VCaP (cell line): ENCODE data around the gene SUSD3.
A peak's percentile ranks its signal among the peaks of the same experiment; 100 is the strongest.

Experiments used
- H3K27ac ChIP-seq: fragments of 450-650 bp; 2 replicates; pipeline ENCODE4 v1.5.1; 2017
- TF ChIP-seq, protein P1 (sequence below): fragments of 450-650 bp; conservative IDR thresholded peaks from 2 replicates; pipeline ENCODE4 v1.5.1; 2017; ENCODE audit warnings: mild to moderate bottlenecking, moderate library complexity

The SUSD3 gene

DNA sequence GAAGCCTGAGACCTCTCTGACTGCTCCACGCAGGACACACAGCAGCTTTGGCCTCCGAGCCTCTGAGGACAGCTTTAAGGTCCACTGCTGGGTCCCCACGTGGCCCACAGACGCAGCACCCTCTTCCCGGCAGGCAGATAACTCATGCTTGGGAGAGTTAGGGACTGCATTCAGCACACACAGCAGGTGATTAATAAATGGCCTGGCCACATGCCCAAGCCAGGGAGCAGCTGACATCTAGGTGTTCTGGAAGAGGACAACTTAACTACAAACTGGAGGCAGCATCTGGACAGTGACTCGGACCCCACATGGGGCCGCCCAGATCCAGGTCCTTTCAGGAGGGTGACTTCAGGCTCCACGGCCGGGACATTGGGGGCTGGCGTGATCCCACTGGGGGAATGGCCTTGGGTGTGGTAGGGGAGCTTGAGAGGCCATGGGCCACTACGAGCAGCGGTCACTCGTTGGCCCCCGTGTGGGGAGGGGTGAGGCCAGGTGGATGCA, 64.3 kb downstream of the SUSD3 start:
- TF ChIP-seq, protein P1, sequence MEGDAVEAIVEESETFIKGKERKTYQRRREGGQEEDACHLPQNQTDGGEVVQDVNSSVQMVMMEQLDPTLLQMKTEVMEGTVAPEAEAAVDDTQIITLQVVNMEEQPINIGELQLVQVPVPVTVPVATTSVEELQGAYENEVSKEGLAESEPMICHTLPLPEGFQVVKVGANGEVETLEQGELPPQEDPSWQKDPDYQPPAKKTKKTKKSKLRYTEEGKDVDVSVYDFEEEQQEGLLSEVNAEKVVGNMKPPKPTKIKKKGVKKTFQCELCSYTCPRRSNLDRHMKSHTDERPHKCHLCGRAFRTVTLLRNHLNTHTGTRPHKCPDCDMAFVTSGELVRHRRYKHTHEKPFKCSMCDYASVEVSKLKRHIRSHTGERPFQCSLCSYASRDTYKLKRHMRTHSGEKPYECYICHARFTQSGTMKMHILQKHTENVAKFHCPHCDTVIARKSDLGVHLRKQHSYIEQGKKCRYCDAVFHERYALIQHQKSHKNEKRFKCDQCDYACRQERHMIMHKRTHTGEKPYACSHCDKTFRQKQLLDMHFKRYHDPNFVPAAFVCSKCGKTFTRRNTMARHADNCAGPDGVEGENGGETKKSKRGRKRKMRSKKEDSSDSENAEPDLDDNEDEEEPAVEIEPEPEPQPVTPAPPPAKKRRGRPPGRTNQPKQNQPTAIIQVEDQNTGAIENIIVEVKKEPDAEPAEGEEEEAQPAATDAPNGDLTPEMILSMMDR, result no peak

DNA sequence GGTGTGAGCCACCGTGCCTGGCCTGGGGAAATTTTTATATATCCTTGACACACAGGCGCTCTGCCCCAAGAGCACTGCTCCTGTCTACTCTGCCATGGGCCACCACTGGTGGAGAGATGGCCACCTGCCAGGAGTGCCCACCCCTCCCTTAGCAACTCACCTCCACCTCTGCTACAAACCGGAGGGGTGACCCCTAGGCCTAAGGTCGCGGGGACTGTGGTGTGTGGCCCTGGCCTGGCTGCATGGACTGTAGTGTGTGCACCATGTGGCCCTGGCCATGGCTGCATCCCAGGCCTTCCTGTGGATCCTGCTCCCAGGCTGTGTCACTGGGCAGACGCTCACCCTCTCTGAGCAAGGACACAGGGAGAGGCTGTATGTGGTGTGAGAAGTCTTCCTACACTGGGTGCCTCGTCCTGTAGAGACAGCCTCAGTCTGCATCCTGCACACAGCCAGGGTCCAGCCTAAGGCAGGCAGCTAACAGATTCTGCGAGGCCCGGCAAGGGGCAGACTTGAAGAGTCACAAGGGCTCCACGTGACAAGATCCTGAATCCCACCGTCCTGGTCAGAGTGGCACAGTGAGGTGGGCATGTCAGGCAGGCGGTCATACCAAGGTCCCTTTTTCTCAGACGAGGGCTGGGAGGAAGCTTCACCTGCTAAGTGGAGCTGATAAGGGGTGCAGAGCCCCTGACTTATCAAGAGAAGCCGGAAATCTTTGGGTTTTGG, 65.2 kb downstream of the SUSD3 start:
- TF ChIP-seq, protein P1, result no peak
- no peak overlapping the region for H3K27ac ChIP-seq

More for the DNA sequence above, 64.3 kb downstream of the SUSD3 start:
- no peak overlapping the region for H3K27ac ChIP-seq

DNA sequence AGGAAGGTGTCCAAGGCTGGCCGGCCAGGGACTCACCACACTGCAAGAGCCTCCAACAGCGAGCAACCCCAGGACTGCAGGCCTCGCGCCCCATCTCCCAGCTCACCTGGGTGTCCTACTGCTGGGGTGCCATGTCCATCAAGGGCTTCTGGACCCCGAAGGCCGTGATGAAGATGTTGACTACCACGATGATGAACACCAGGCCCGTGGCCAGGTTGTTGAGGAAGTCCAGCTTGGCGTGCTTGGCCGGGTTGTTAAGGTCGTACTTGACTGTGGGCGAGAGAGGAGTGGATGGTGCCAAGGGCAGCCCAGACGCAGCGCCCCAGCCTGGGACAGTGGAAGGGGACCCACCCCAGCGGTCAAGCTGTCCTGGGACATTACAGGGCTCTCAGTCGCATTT, 66.3 kb downstream of the SUSD3 start:
- H3K27ac ChIP-seq, result no peak overlapping the region
- TF ChIP-seq, protein P1, result no peak

DNA sequence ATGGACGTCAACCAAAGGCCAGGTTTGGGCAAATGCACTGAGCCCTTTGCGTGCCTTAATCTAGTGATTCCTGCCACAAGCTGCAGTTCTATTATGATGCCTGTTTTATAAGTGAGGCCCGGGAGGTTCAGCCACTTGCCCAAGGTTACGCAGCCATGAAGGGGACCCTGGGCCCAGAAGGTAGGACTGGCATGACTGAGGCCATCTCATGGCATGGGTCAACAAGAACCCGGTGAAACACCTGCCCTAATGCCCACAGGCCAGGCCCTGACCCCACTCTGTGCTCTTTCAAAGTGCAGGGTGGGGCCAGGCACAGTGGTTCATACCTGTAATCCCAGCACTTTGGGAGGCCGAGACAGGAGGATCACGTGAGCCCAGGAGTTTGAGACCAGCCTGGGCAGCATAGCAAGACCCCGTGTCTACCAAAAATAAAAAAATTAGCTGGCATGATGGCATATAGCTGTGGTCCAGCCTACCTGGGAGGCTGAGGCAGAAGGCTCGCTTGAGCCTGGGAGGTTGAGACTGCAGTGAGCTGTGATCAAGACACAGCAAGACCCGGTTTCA, 66.9 kb downstream of the SUSD3 start:
- no peak overlapping the region for H3K27ac ChIP-seq
- TF ChIP-seq, protein P1, result no peak

DNA sequence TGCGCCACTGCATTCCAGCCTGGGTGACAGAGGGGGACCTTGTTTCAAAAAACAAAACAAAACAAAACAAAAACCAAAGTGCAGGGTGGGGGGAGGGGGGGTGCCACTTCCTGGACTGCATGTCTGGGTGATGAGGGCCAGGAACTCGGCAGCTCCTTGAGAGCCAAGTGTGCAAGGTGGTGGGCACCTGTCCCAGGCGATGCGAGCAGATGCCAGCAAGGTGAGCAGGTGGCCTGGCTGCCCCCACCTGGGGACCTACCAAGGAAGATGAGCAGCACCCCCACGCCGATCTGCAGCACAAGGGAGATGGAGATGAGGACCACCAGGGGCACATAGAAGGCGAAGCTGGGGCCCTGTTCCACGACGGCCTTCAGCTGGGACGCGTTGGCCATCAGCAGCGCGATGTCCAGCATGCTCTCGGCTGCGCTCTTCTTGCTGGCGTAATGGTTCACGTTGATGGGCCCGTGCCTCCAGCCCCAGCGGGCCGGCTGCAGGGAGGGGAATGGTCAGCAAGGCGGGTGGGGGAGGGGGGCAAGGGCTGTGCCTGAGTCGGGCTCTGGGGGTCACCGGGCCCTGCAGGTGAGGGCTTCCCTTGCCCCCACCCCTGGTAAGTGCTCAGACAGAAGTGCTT, 67.8 kb downstream of the SUSD3 start:
- TF ChIP-seq, protein P1, result no peak
- peak overlapping the region; percentile 30 for H3K27ac ChIP-seq

DNA sequence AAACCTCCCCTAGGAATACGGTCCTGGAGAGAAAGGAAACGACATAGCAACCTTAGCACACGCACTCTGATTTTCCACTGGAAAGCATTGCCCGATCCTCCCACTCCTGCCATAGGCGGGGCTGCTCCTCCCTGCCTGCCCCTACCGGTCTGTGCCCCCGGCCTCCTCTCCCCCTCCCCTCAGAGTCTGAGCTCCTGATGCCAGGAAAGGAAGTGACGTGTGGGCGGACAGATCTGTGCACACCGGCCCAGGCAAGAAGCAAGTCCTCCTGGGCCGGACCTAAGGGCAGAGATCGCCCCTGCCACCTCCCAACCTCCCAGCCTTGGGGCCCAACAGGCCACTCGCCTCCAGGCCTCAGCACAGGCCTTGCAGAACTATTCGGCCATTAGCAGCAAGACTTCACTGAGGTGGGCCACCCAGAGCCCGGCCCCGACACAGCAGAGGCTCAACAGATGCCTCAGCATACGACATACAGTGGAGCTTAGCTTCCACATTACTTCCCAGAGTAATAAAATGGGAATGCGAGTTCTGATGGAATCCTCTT, 68.4 kb downstream of the SUSD3 start:
- TF ChIP-seq, protein P1, result no peak
- peak overlapping the region; percentile 30 for H3K27ac ChIP-seq

DNA sequence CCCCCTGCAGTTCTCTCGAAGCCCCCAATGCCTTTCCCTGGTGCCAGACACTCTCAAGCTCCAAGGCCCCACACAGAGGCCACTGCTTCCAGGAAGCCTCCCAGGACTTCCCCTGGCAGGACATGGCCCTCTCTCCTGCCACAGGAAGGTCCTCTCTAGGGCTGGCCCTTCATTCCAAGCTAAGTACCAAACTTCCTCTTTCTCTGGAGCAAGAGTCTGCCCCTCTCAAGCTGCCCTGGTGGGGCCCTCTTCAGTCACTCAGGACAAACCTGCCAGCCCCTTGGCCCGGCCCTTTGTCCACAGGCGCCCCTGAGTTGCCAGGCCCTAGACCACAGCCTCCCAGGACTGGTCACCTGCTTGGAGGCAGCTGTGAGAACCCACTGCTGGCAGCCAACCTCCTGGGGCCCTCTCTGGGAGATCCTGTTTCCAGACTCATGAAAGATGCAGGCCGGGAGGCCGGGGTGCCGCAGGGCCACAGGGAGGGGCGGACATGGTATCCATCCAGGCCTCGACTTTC, 69.0 kb downstream of the SUSD3 start:
- peak overlapping the region; percentile 30; the same call in 1 of the 2 replicates for H3K27ac ChIP-seq
- TF ChIP-seq, protein P1, result no peak
